Endodermal cell (in vitro differentiated cells): ENCODE data around the gene ZNF239. TPM values are rescaled to one million over a fixed set of nuclear protein-coding genes. Genes with fewer than 3 reads are reported as not detected.
"Not testable (repeated sequence)": the region's sequence is repeated elsewhere in the genome, so short reads cannot be mapped to it uniquely, and the experiment has no call there.

ENCODE experiments used
- DNase-seq: peaks from one replicate; pipeline ENCODE4 v3.0.0-alpha.2; 2017
- H3K27ac ChIP-seq: 2 replicates; pipeline ENCODE4 v1.5.1; 2013; ENCODE audit warnings: mild to moderate bottlenecking, low read depth, low read length, moderate library complexity
- H3K27me3 ChIP-seq: 2 replicates; pipeline ENCODE4 v1.6.1; 2013; ENCODE audit warnings: mild to moderate bottlenecking, low read length, moderate library complexity; ENCODE audit not compliant: insufficient read depth, control insufficient read depth, poor library complexity, severe bottlenecking
- H3K36me3 ChIP-seq: 2 replicates; pipeline ENCODE4 v1.7.0; 2013; ENCODE audit warnings: mild to moderate bottlenecking, low read length, moderate library complexity; ENCODE audit not compliant: control insufficient read depth, insufficient read depth
- H3K4me1 ChIP-seq: one replicate; pipeline ENCODE4 v1.7.0; 2013; ENCODE audit warnings: low read length; ENCODE audit not compliant: control insufficient read depth, insufficient read depth
- H3K4me3 ChIP-seq: 2 replicates; pipeline ENCODE4 v1.5.1; 2013; ENCODE audit warnings: mild to moderate bottlenecking, low read length, moderate library complexity
- H3K9ac ChIP-seq: 2 replicates; pipeline ENCODE4 v1.6.1; 2013; ENCODE audit warnings: mild to moderate bottlenecking, low read length, moderate library complexity; ENCODE audit not compliant: poor library complexity, severe bottlenecking; ENCODE audit errors: extremely low read depth
- H3K9me3 ChIP-seq: 2 replicates; pipeline ENCODE4 v1.6.1; 2013; ENCODE audit warnings: mild to moderate bottlenecking, low read length, moderate library complexity; ENCODE audit not compliant: control insufficient read depth
- H3K27ac Mint-ChIP-seq: 2 replicates; pipeline ENCODE4 v1.8.0; 2020; ENCODE audit warnings: mixed read lengths
- H3K27me3 Mint-ChIP-seq: 2 replicates; pipeline ENCODE4 v1.8.0; 2021; ENCODE audit warnings: mild to moderate bottlenecking, mixed read lengths; ENCODE audit not compliant: insufficient read depth
- H3K36me3 Mint-ChIP-seq: 2 replicates; pipeline ENCODE4 v1.8.0; 2020; ENCODE audit warnings: low read depth, mixed read lengths
- H3K4me1 Mint-ChIP-seq: 2 replicates; pipeline ENCODE4 v1.8.0; 2020; ENCODE audit warnings: mixed read lengths
- H3K4me3 Mint-ChIP-seq: 2 replicates; pipeline ENCODE4 v1.8.0; 2020; ENCODE audit warnings: mild to moderate bottlenecking, moderate library complexity, mixed read lengths
- H3K9me3 Mint-ChIP-seq: 2 replicates; pipeline ENCODE4 v1.8.0; 2020; ENCODE audit warnings: mild to moderate bottlenecking, mixed read lengths
- CTCF ChIP-seq: fragments of 200-600 bp; sonication (generic); conservative IDR thresholded peaks from 2 replicates; pipeline ENCODE4 v1.5.0; 2021; ENCODE audit warnings: antibody characterized with exemption, mild to moderate bottlenecking
- WGBS, 2 experiments: methylation state at CpG; one replicate each; pipeline versions ENCODE4 v1.1.5 to v1.1.7; 2013; ENCODE audit warnings: missing lambda C conversion rate in 2 of 2, mixed read lengths in 1 of 2; ENCODE audit not compliant: insufficient coverage in 1 of 2, insufficient read length in 1 of 2; 5-methylcytosine and 5-hydroxymethylcytosine counted together
- total RNA-seq, 2 donors: library from RNA; stranded (reverse); fragmentation: NEBNext Ultra II Directional in 1 of 2; extraction: Animal tissue kit (Norgen Biotek cat#: 25700) in 1 of 2; gene quantifications; 2 replicates in 1 of 2; 3 replicates in 1 of 2; pipeline ENCODE4 v1.2.1, GENCODE V29; 2021

The ZNF239 gene
- total RNA-seq, 2 donors from 2014 or later, result 6.2 TPM

GRCh38 chr10:43595739-43596298 lies 21.4 kb upstream of the ZNF239 start:
- WGBS, 2 experiments, result 84 to 92% methylated on average over 2 to 6 of the region's 7 CpGs
- H3K9ac ChIP-seq, result no peak overlapping the region
- DNase-seq, result no peak
- no peak overlapping the region for H3K4me3 Mint-ChIP-seq
- H3K4me1 ChIP-seq, result no peaks in the 10 kb centered on the region
- no peak overlapping the region for H3K27ac Mint-ChIP-seq
- H3K27me3 Mint-ChIP-seq, result peaks cover 3% of the 10 kb centered on the region
- peaks cover 24% of the 10 kb centered on the region for H3K9me3 ChIP-seq
- no peak overlapping the region for H3K4me3 ChIP-seq
- no peaks in the 10 kb centered on the region for H3K36me3 Mint-ChIP-seq
- no peaks in the 10 kb centered on the region for H3K4me1 Mint-ChIP-seq
- no peak overlapping the region for H3K27ac ChIP-seq
- H3K9me3 Mint-ChIP-seq, result peaks cover 42% of the 10 kb centered on the region
- H3K36me3 ChIP-seq, result no peaks in the 10 kb centered on the region
- H3K27me3 ChIP-seq, result no peaks in the 10 kb centered on the region
- no peak for TF ChIP-seq CTCF

- TF ChIP-seq CTCF, result no peak
- no peaks in the 10 kb centered on the region for H3K27me3 ChIP-seq
- no peaks in the 10 kb centered on the region for H3K4me1 ChIP-seq
- WGBS, 2 experiments, result 71 to 72% methylated on average over 6 to 8 of the region's 8 CpGs
- no peak overlapping the region for H3K4me3 Mint-ChIP-seq
- no peaks in the 10 kb centered on the region for H3K4me1 Mint-ChIP-seq
- no peaks in the 10 kb centered on the region for H3K36me3 Mint-ChIP-seq
- H3K4me3 ChIP-seq, result no peak overlapping the region
- no peak overlapping the region for H3K27ac ChIP-seq
- no peak for DNase-seq
- H3K9me3 ChIP-seq, result peaks cover 24% of the 10 kb centered on the region
- no peaks in the 10 kb centered on the region for H3K36me3 ChIP-seq
- H3K27me3 Mint-ChIP-seq, result peaks cover 6% of the 10 kb centered on the region
- H3K27ac Mint-ChIP-seq, result no peak overlapping the region
- peaks cover 41% of the 10 kb centered on the region for H3K9me3 Mint-ChIP-seq
- no peak overlapping the region for H3K9ac ChIP-seq
Observed at GRCh38 chr10:43594944-43595589, 20.7 kb upstream of the ZNF239 start.

GRCh38 chr10:43591303-43591904 lies 17.0 kb upstream of the ZNF239 start:
- 87 to 90% methylated on average over 3 to 4 of the region's 5 CpGs for WGBS, 2 experiments
- peaks cover 24% of the 10 kb centered on the region for H3K9me3 ChIP-seq

GRCh38 chr10:43586730-43587115 lies 12.3 kb upstream of the ZNF239 start:
- not testable (repeated sequence) for H3K27me3 Mint-ChIP-seq, H3K4me3 ChIP-seq, H3K27ac ChIP-seq, H3K9ac ChIP-seq, H3K36me3 ChIP-seq, H3K4me1 Mint-ChIP-seq, H3K27ac Mint-ChIP-seq, H3K4me1 ChIP-seq, H3K27me3 ChIP-seq, H3K36me3 Mint-ChIP-seq, H3K4me3 Mint-ChIP-seq, DNase-seq
- 94% methylated on average over 3 of the region's 3 CpGs; no CpG with 5 or more reads in 1 of the 2 experiments for WGBS, 2 experiments
- H3K9me3 Mint-ChIP-seq, result peaks cover 17% of the 10 kb centered on the region
- H3K9me3 ChIP-seq, result peaks cover 12% of the 10 kb centered on the region

More at GRCh38 chr10:43591303-43591904, 17.0 kb upstream of the ZNF239 start:
- H3K27me3 ChIP-seq, result no peaks in the 10 kb centered on the region
- Mint-ChIP-seq H3K36me3 (no peaks in the 10 kb centered on the region), H3K27ac (no peak overlapping the region), H3K4me3 (no peak overlapping the region), H3K9me3 (peaks cover 36% of the 10 kb centered on the region), H3K4me1 (no peaks in the 10 kb centered on the region), H3K27me3 (peaks cover 11% of the 10 kb centered on the region)
- H3K27ac ChIP-seq, result no peak overlapping the region
- no peak overlapping the region for H3K9ac ChIP-seq
- H3K4me3 ChIP-seq, result no peak overlapping the region
- H3K36me3 ChIP-seq, result no peaks in the 10 kb centered on the region
- DNase-seq, result no peak
- H3K4me1 ChIP-seq, result no peaks in the 10 kb centered on the region
- TF ChIP-seq CTCF, result no peak
